Endodermal cell (in vitro differentiated cells): ENCODE results near the gene MED14. TPM values are rescaled to one million over a fixed set of nuclear protein-coding genes. Genes with fewer than 3 reads are reported as not detected.
A peak's percentile ranks its signal among the peaks of the same experiment; 100 is the strongest.

Experiments used
- DNase-seq: peaks from one replicate; pipeline ENCODE4 v3.0.0-alpha.2; 2017
- H3K27ac ChIP-seq: 2 replicates; pipeline ENCODE4 v1.5.1; 2013; ENCODE audit warnings: mild to moderate bottlenecking, low read depth, low read length, moderate library complexity
- H3K27me3 ChIP-seq: 2 replicates; pipeline ENCODE4 v1.6.1; 2013; ENCODE audit warnings: mild to moderate bottlenecking, low read length, moderate library complexity; ENCODE audit not compliant: insufficient read depth, control insufficient read depth, poor library complexity, severe bottlenecking
- H3K36me3 ChIP-seq: 2 replicates; pipeline ENCODE4 v1.7.0; 2013; ENCODE audit warnings: mild to moderate bottlenecking, low read length, moderate library complexity; ENCODE audit not compliant: control insufficient read depth, insufficient read depth
- H3K4me1 ChIP-seq: one replicate; pipeline ENCODE4 v1.7.0; 2013; ENCODE audit warnings: low read length; ENCODE audit not compliant: control insufficient read depth, insufficient read depth
- H3K4me3 ChIP-seq: 2 replicates; pipeline ENCODE4 v1.5.1; 2013; ENCODE audit warnings: mild to moderate bottlenecking, low read length, moderate library complexity
- H3K9ac ChIP-seq: 2 replicates; pipeline ENCODE4 v1.6.1; 2013; ENCODE audit warnings: mild to moderate bottlenecking, low read length, moderate library complexity; ENCODE audit not compliant: poor library complexity, severe bottlenecking; ENCODE audit errors: extremely low read depth
- H3K9me3 ChIP-seq: 2 replicates; pipeline ENCODE4 v1.6.1; 2013; ENCODE audit warnings: mild to moderate bottlenecking, low read length, moderate library complexity; ENCODE audit not compliant: control insufficient read depth
- H3K27ac Mint-ChIP-seq: 2 replicates; pipeline ENCODE4 v1.8.0; 2020; ENCODE audit warnings: mixed read lengths
- H3K27me3 Mint-ChIP-seq: 2 replicates; pipeline ENCODE4 v1.8.0; 2021; ENCODE audit warnings: mild to moderate bottlenecking, mixed read lengths; ENCODE audit not compliant: insufficient read depth
- H3K36me3 Mint-ChIP-seq: 2 replicates; pipeline ENCODE4 v1.8.0; 2020; ENCODE audit warnings: low read depth, mixed read lengths
- H3K4me1 Mint-ChIP-seq: 2 replicates; pipeline ENCODE4 v1.8.0; 2020; ENCODE audit warnings: mixed read lengths
- H3K4me3 Mint-ChIP-seq: 2 replicates; pipeline ENCODE4 v1.8.0; 2020; ENCODE audit warnings: mild to moderate bottlenecking, moderate library complexity, mixed read lengths
- H3K9me3 Mint-ChIP-seq: 2 replicates; pipeline ENCODE4 v1.8.0; 2020; ENCODE audit warnings: mild to moderate bottlenecking, mixed read lengths
- WGBS, 2 experiments: methylation state at CpG; one replicate each; pipeline versions ENCODE4 v1.1.5 to v1.1.7; 2013; ENCODE audit warnings: missing lambda C conversion rate in 2 of 2, mixed read lengths in 1 of 2; ENCODE audit not compliant: insufficient coverage in 1 of 2, insufficient read length in 1 of 2; 5-methylcytosine and 5-hydroxymethylcytosine counted together
- total RNA-seq, 2 donors: library from RNA; stranded (reverse); fragmentation: NEBNext Ultra II Directional in 1 of 2; extraction: Animal tissue kit (Norgen Biotek cat#: 25700) in 1 of 2; gene quantifications; 2 replicates in 1 of 2; 3 replicates in 1 of 2; pipeline ENCODE4 v1.2.1, GENCODE V29; 2021
- TF ChIP-seq, protein P1 (sequence below): fragments of 200-600 bp; sonication (generic); conservative IDR thresholded peaks from 2 replicates; pipeline ENCODE4 v1.5.0; 2021; ENCODE audit warnings: antibody characterized with exemption, mild to moderate bottlenecking

The MED14 gene
- total RNA-seq, 2 donors from 2014 or later = 50.4 to 53.4 TPM

- TF ChIP-seq, protein P1, sequence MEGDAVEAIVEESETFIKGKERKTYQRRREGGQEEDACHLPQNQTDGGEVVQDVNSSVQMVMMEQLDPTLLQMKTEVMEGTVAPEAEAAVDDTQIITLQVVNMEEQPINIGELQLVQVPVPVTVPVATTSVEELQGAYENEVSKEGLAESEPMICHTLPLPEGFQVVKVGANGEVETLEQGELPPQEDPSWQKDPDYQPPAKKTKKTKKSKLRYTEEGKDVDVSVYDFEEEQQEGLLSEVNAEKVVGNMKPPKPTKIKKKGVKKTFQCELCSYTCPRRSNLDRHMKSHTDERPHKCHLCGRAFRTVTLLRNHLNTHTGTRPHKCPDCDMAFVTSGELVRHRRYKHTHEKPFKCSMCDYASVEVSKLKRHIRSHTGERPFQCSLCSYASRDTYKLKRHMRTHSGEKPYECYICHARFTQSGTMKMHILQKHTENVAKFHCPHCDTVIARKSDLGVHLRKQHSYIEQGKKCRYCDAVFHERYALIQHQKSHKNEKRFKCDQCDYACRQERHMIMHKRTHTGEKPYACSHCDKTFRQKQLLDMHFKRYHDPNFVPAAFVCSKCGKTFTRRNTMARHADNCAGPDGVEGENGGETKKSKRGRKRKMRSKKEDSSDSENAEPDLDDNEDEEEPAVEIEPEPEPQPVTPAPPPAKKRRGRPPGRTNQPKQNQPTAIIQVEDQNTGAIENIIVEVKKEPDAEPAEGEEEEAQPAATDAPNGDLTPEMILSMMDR = no peak
- no peaks in the 10 kb centered on the region for H3K4me1 ChIP-seq
- H3K27ac Mint-ChIP-seq = no peak overlapping the region
- H3K9me3 ChIP-seq = no peaks in the 10 kb centered on the region
- no peaks in the 10 kb centered on the region for H3K27me3 ChIP-seq
- no peak for DNase-seq
- peaks cover 18% of the 10 kb centered on the region for H3K36me3 Mint-ChIP-seq
- no peak overlapping the region for H3K9ac ChIP-seq
- H3K4me3 ChIP-seq = no peak overlapping the region
- no peak overlapping the region for H3K27ac ChIP-seq
- no peaks in the 10 kb centered on the region for H3K27me3 Mint-ChIP-seq
- WGBS, 2 experiments = no CpG with 5 or more reads among the region's 1 CpG
- no peaks in the 10 kb centered on the region for H3K9me3 Mint-ChIP-seq
- H3K4me1 Mint-ChIP-seq = no peaks in the 10 kb centered on the region
- peaks cover 33% of the 10 kb centered on the region for H3K36me3 ChIP-seq
- H3K4me3 Mint-ChIP-seq = no peak overlapping the region
Observed at GRCh38 chrX:40652664-40653063, 82.7 kb downstream of the MED14 start.

- TF ChIP-seq, protein P1 = peak; percentile 92
- peaks cover under 1% of the 10 kb centered on the region for H3K9me3 Mint-ChIP-seq
- DNase-seq = peak; percentile 87
- H3K4me1 ChIP-seq = no peaks in the 10 kb centered on the region
- peaks cover 12% of the 10 kb centered on the region for H3K36me3 Mint-ChIP-seq
- peaks cover 33% of the 10 kb centered on the region for H3K36me3 ChIP-seq
- H3K4me3 Mint-ChIP-seq = no peak overlapping the region
- no peak overlapping the region for H3K9ac ChIP-seq
- H3K27ac ChIP-seq = no peak overlapping the region
- H3K4me1 Mint-ChIP-seq = peaks cover under 1% of the 10 kb centered on the region
- H3K27me3 ChIP-seq = no peaks in the 10 kb centered on the region
- no peak overlapping the region for H3K4me3 ChIP-seq
- H3K27ac Mint-ChIP-seq = no peak overlapping the region
- H3K9me3 ChIP-seq = no peaks in the 10 kb centered on the region
- no peaks in the 10 kb centered on the region for H3K27me3 Mint-ChIP-seq
- 57% methylated on average over 3 of the region's 3 CpGs; no CpG with 5 or more reads in 1 of the 2 experiments for WGBS, 2 experiments
Observed at GRCh38 chrX:40651620-40652223, 83.6 kb downstream of the MED14 start.

- WGBS, 2 experiments = 4 to 50% methylated on average over 2 to 66 of the region's 66 CpGs
- Mint-ChIP-seq H3K4me1 (peaks cover 14% of the 10 kb centered on the region), H3K27me3 (no peaks in the 10 kb centered on the region), H3K9me3 (peaks cover 18% of the 10 kb centered on the region), H3K4me3 (peak within 1 kb of the TSS; percentile 91), H3K27ac (peak within 1 kb of the TSS; percentile 93), H3K36me3 (peaks cover 6% of the 10 kb centered on the region)
- TF ChIP-seq, protein P1 = peak; percentile 54
- Histone ChIP-seq H3K27ac (peak within 1 kb of the TSS; percentile 21), H3K4me3 (peak within 1 kb of the TSS; percentile 84), H3K9ac (peak within 1 kb of the TSS; percentile 49), H3K36me3 (peaks cover 13% of the 10 kb centered on the region), H3K9me3 (no peaks in the 10 kb centered on the region), H3K4me1 (no peaks in the 10 kb centered on the region), H3K27me3 (no peaks in the 10 kb centered on the region)
- DNase-seq = peak; percentile 98
Observed at GRCh38 chrX:40647307-40648197, 87.8 kb downstream of the MED14 start, which contains the start of gene CXorf38. TSS of gene CXorf38 (minus strand) at chrX:40647561. CDS start at chrX:40647520, 41 bp downstream.
